HFF-Myc (cell line): ENCODE measurements around the gene LSM12.

Experiments
- DNase-seq: peaks from one replicate; pipeline ENCODE4 v3.0.0-alpha.2; 2011; ENCODE audit warnings: low read depth; ENCODE audit errors: extremely low read depth
- H3K4me3 ChIP-seq: replicated peaks from 2 replicates; pipeline ENCODE4 v1.5.1; 2011; ENCODE audit warnings: low read depth, mild to moderate bottlenecking, control low read depth, low read length
- TF ChIP-seq, protein P1 (sequence below): IDR thresholded peaks from 2 replicates; pipeline ENCODE4 v1.5.1; 2012; ENCODE audit warnings: mild to moderate bottlenecking, low read depth, low read length, control low read depth; ENCODE audit errors: missing control alignments

The LSM12 gene

GRCh38 chr17:44066204-44066930 is at the start of gene LSM12:
Gene LSM12 (minus strand): TSS chr17:44066671. CDS start chr17:44066587, 84 bp downstream.
- DNase-seq: peak; percentile 72
- TF ChIP-seq, protein P1, sequence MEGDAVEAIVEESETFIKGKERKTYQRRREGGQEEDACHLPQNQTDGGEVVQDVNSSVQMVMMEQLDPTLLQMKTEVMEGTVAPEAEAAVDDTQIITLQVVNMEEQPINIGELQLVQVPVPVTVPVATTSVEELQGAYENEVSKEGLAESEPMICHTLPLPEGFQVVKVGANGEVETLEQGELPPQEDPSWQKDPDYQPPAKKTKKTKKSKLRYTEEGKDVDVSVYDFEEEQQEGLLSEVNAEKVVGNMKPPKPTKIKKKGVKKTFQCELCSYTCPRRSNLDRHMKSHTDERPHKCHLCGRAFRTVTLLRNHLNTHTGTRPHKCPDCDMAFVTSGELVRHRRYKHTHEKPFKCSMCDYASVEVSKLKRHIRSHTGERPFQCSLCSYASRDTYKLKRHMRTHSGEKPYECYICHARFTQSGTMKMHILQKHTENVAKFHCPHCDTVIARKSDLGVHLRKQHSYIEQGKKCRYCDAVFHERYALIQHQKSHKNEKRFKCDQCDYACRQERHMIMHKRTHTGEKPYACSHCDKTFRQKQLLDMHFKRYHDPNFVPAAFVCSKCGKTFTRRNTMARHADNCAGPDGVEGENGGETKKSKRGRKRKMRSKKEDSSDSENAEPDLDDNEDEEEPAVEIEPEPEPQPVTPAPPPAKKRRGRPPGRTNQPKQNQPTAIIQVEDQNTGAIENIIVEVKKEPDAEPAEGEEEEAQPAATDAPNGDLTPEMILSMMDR: no peak
- H3K4me3 ChIP-seq: peak within 1 kb of the TSS; percentile 93

GRCh38 chr17:44115585-44116415 is 49.3 kb upstream of the LSM12 start:
- DNase-seq: no peak

GRCh38 chr17:44113868-44114840 is 47.7 kb upstream of the LSM12 start:
- no peak overlapping the region for H3K4me3 ChIP-seq
- TF ChIP-seq, protein P1: no peak
- no peak for DNase-seq

More at GRCh38 chr17:44115585-44116415, 49.3 kb upstream of the LSM12 start:
- TF ChIP-seq, protein P1: peak; percentile 89
- no peak overlapping the region for H3K4me3 ChIP-seq

GRCh38 chr17:44113382-44113781 is 46.9 kb upstream of the LSM12 start:
- DNase-seq: no peak
- TF ChIP-seq, protein P1: no peak
- H3K4me3 ChIP-seq: no peak overlapping the region

- DNase-seq: no peak
- H3K4me3 ChIP-seq: no peak overlapping the region
- TF ChIP-seq, protein P1: no peak
Observed at GRCh38 chr17:44112284-44113280, 46.1 kb upstream of the LSM12 start.
